Measurements from ENCODE around the gene OR52I1.

OR52I1 gene

DNA sequence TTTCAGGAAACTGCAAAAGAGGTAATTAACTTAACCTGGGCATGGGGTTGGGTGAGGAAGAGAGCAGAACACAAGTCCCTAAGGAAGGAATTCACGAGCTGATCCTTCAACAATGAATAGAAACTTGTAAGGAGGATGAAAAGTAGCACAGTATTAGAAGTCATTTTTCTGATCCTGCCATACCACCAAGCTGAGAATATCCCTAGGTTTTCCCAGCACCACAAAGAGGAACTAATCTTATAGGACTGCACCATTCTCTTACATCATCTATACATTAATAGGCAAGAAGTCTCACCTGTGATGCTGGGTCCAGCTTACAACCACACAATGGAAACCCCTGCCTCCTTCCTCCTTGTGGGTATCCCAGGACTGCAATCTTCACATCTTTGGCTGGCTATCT lies at the start of gene OR52I1:
Gene OR52I1 (plus strand): TSS at position 301 of the 400 bp plus-strand sequence. CDS start 0 bp downstream, at position 301.
- DNase-seq (ENCODE audit: low read depth), result no peak

- DNase-seq (ENCODE audit: low read depth), result no peak
Observed at GRCh38 chr11:4544891-4545290, 48.9 kb upstream of the OR52I1 start, which contains the start of gene OR52M1. TSS of gene OR52M1 (plus strand) at chr11:4545191. CDS start at chr11:4545191, 0 bp downstream.

DNA sequence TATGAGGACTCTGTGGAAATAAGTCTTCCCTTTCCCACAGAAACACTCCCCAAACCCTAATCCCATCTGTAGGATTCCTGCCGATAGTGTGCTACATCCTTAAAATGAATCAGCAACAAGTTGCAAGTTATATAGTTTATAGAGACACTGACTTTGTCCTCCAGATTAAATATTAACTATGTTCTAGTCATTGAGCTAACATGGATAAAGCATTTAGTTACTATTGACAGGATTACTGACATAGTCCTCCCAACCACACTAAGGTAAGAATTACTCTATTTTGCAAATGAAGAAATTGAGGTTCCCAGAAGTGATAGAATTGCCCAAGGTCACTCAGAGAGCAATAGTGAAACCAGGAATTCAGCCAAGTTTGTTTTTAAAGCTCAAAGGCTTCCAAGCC lies 47.0 kb upstream of the OR52I1 start:
- DNase-seq (ENCODE audit: low read depth), result no peak

DNA sequence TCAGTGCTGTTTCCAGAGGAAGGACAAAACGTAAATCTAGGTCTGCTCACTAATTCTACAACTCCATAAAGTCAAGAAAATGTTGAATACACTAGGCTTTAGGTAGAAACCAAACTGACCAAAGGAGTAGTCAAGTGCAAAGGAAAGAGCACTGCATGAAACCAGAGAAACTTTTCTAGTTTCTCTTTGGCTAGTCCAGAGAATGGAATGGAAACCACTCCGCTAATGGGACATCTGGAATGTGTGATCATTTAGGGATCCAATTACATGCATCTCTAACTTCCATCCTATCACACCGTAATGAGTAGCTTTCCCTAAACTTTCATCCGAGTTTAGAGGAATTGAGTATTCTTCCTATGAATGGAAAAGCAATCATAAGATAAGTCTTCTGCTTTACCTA lies 46.4 kb upstream of the OR52I1 start:
- no peak for DNase-seq (ENCODE audit: low read depth)

DNA sequence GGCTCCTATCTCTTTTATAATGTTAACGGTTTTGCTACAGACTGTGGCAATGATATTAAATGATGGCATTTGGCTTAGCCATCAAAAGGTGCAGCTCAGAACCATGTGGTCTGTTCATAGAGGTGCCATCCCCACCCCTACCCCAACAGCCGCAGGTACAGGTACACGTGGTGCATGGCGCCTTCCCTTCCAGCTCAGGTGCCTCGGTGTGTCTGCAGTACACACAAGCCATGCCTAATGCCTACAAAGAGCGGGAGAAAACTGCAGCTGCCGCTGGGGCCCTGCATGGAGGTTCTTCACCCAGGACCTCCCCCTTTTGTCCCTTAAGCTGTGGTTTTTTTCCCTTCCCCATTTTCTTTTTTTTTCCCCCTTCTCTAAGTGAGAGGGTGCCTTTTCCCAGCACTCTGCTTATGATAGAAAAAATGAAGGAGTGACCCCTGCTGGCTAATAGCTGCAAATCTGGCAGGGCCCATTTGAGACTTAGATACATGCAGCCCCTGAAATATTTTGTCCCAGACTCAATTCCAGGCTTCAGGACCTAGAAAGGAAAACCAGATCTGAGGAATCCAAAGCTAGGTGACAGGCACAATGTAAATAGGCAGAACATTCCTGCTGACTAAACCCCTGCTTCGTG lies 42.4 kb upstream of the OR52I1 start:
- no peak for DNase-seq (ENCODE audit: low read depth)

GRCh38 chr11:4559527-4560440 lies 34.1 kb upstream of the OR52I1 start:
- no peak for DNase-seq (ENCODE audit: low read depth)

GRCh38 chr11:4560467-4560866 lies 33.4 kb upstream of the OR52I1 start:
- no peak for DNase-seq (ENCODE audit: low read depth)

DNA sequence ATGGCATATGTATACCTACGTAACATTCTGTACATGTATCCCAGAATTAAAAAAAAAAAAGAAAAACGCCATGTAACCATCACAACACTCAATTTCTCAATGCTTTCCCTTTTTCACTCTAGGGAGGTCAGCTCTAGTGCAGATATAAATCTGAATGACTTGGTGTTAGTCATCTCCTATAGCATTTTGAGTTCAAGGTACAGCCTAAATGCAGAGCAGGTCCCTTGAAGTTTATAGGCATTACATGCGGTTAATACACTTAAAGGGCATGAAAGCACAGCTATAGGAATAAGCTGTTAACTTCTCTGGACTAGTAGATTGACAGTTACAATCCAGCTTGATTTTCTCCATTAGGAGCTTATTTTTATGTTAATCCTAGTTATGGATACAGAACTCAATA lies 28.5 kb upstream of the OR52I1 start:
- DNase-seq (ENCODE audit: low read depth), result no peak

DNA sequence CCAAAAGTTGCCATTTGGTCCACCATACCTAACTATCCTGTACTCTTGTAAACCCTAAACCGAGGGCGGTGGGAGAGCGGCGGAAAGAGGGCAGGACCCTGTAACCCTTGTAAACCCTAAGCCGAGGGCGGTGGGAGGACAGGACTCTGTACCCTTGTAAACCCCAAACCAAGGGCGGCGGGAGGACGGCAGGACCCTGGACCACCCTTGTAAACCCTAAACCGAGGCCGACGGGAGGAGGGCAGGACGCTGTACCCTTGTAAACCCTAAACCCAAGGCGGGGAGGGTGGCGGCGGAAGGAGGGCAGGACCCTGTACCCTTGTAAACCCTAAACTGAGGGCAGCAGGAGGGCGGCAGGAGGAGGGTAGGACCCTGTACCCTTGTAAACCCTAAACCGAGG lies 24.8 kb upstream of the OR52I1 start:
- DNase-seq (ENCODE audit: low read depth), result no peak

DNA sequence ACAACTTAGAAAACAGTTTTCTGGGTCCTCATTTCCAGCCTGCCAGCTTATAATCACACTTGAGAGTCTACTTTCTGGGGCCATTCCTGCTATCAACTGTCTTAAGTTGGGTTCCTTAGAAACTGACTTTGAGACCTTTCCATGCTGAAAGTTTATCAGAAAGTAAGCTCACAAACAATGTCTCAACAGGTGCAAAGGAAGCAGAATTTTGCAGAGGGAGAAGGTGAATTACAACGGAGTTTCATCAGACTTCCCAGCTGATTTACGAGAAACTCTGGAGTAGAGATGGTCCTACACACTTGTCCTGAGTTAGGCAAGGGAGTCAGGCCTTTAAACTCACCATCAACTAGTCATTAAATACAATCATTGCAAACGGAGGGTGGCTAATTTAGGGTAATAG lies 17.0 kb upstream of the OR52I1 start:
- no peak for DNase-seq (ENCODE audit: low read depth)

DNA sequence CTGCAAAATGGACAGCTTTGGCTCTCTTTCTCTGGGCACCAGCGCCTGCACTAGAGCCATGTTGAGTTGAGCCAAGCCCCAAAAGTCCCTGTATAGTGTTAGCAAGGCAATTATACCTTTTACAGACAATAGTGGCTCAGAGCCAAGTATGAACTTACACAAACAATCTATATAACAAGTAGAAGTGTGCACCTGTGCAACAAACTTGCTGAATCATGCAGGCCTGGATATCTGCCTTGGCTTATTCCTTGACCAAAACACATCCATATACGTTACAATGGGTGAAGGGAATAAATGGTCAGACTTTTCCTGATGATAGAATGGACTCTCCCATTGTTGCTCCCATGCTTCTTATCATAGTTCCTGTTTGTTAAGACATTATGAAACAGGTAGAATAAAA lies 16.1 kb upstream of the OR52I1 start:
- no peak for DNase-seq (ENCODE audit: low read depth)

GRCh38 chr11:4578624-4579023 lies 15.2 kb upstream of the OR52I1 start:
- DNase-seq (ENCODE audit: low read depth), result no peak

DNA sequence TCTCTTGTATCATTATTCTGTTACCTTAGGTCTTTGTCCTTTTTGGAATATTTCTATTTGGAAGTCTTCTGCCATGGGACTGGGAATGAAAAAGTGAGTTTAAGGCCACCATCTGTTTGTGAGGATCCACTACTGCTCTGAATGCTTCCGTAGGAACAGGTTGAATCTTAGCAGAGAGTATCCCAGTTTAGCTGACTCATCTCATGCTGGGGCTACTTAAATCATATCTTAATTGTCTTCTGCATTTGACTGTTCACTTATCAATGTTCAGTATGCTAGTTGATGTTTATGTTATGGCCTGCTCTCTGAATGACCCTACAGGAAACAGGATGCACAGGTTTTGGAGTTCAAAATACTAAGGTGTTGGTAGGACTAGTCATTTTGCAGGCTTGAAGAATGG lies 13.7 kb upstream of the OR52I1 start:
- DNase-seq (ENCODE audit: low read depth), result no peak

GRCh38 chr11:4581443-4581842 lies 12.4 kb upstream of the OR52I1 start, which contains the start of gene OR52I2:
TSS of gene OR52I2 (plus strand) at chr11:4581743.
- no peak for DNase-seq (ENCODE audit: low read depth)

DNA sequence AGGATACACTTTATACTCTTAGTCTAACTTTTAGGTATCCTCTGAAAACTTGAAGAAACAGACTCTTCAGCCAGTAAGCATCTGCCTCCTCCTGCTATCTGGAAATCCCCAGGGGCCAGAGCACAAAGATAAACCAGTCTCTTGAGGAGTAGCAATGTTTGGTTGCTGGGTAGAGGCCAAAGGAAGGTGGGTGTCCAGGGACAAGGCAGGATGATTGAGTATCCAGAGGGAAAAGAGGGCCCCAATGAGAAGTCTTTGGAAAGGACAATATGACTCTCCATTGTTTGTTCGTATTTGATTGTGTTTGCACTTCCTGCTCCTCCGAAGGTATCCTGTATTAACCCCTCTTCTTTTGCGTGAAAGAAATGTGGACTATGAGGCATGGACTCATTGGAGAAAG lies 4.8 kb upstream of the OR52I1 start:
- no peak for DNase-seq (ENCODE audit: low read depth)

GRCh38 chr11:4605057-4605456 lies 11.2 kb downstream of the OR52I1 start:
- DNase-seq (ENCODE audit: low read depth), result no peak

DNA sequence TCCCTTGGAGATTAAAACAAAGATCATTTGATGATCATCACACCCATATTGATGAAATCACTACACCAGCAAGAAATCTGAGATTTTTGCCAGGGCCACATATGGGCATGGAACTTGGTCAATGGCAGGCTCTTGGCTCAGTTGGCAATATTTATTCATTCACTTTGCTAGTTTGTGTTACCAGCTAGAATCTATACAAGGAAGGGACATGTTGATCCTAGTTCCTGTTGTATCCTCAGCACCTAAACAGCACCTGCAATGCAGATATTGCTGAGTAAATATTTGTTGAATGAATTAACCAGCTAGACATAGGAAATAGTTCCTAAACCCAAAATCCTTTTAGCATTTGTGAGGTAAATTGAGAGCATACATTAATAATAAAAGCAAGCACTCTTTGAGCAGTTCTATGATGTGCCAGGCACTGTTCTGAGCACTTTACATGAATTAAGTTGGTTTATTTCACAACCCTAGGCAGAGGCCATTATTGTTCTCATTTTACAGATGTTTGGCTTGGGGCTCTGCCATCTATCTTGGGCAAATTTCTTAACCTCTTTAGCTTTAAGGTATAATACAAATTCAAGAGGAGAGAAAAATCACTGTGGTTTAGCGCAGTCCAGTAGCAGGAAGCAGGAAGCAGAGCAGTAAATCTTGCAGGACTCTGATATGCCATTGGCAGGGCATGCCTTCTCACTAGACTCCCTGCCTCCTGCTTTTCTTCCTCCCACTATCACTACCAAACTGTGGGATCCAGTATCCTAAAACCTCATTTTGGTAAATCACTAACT lies 12.6 kb downstream of the OR52I1 start:
- no peak for DNase-seq (ENCODE audit: low read depth)

GRCh38 chr11:4607096-4607495 lies 13.3 kb downstream of the OR52I1 start:
- no peak for DNase-seq (ENCODE audit: low read depth)

GRCh38 chr11:4607781-4608666 lies 14.2 kb downstream of the OR52I1 start, which contains the start of gene TRIM68:
TSS of gene TRIM68 (minus strand) at chr11:4608231. CDS start at chr11:4605504, 2,727 bp downstream.
- peak; percentile 83 for DNase-seq (ENCODE audit: low read depth)

GRCh38 chr11:4610258-4610935 lies 16.6 kb downstream of the OR52I1 start:
- no peak for DNase-seq (ENCODE audit: low read depth)

DNA sequence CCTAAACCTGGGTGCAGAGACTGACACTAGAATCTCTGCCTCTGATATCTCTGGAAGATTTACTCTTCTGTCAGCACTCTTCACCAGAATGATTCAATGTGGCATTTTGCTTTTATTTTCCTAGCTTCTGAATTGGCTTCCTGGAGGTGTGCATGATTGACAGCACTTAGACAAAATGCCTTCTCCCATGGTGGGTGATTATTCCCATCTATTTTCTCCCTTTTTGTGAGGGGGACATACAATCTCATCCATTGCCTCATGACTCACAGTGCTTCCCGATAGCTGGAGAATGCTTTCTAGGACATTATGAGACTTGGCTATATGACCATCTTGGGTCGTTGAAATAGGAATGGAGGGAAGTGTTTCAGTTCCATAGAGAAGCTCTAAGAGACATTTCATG lies 18.1 kb downstream of the OR52I1 start:
- no peak for DNase-seq (ENCODE audit: low read depth)

Data from GM04503 (cell line).